ENCODE results near the gene DAPK3.

GRCh38 chr19:3979289-3979673 is 8.4 kb upstream of the DAPK3 start:
- TF ChIP-seq POLR2A (IDR thresholded peaks at IDR 0.05; ENCODE audit: low read depth, low read length) (no peak), TAF1 (IDR thresholded peaks at IDR 0.05; ENCODE audit: borderline replicate concordance, low read depth, low read length) (no peak), POLR2AphosphoS5 (IDR thresholded peaks at IDR 0.05; ENCODE audit: low read depth, low read length) (no peak)
